ENCODE data around the gene NOL3. TPM values are rescaled to one million over a fixed set of nuclear protein-coding genes. Genes with fewer than 3 reads are reported as not detected.

Gene NOL3
- total RNA-seq, 1 donor from 2014 or later = 10.9 TPM

DNA sequence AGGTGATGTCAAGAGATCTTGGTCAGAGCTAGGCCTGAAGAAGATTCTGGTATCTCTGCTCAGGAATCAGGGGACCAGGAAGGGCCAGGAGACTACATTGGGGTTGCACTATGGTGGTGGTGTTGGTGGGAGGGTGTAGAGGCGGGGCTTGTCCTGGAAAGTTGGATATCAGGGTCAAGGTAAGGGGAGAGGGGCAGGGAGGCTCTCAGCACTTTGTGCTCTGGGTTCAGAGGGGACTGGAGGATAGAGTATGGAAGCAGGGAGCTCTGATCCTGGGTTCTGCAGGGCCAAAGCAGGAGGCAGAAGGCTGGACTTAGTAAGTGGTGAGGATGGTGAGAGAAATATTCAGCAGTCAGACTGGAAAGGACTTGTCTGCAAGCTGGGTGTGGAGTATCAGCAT, 3.0 kb downstream of the NOL3 start:
- Histone ChIP-seq H3K79me2 (ENCODE audit: insufficient read depth, low read length) (no peaks in the 10 kb centered on the region), H3K9ac (ENCODE audit: low read length) (peak overlapping the region; percentile 29), H4K20me1 (ENCODE audit: insufficient read depth, low read length) (peaks cover 27% of the 10 kb centered on the region), H3K4me1 (ENCODE audit: insufficient read depth, low read length) (peaks cover 31% of the 10 kb centered on the region), H3K4me3 (ENCODE audit: insufficient read depth, low read depth, low read length) (no peak overlapping the region), H3K4me2 (ENCODE audit: low read length) (peak overlapping the region; percentile 86), H3K36me3 (ENCODE audit: insufficient read depth, low read length) (no peaks in the 10 kb centered on the region), H3K27ac (ENCODE audit: low read depth, low read length) (no peak overlapping the region), H2AFZ (ENCODE audit: low read depth, low read length) (peak overlapping the region; percentile 78), H3K9me3 (ENCODE audit: insufficient read depth, low read depth, low read length) (no peaks in the 10 kb centered on the region), H3K27me3 (ENCODE audit: insufficient read depth, low read length) (peaks cover 9% of the 10 kb centered on the region)
- peak overlapping the region; percentile 78 for H3K4me3 Mint-ChIP-seq (ENCODE audit: unreplicated experiment)
- DNase-seq (ENCODE audit: low read depth) (no peak), FAIRE-seq (no peak)
- peaks cover 25% of the 10 kb centered on the region for H3K4me1 Mint-ChIP-seq (ENCODE audit: low read depth, unreplicated experiment)
- H3K9me3 Mint-ChIP-seq (ENCODE audit: unreplicated experiment) = peaks cover 2% of the 10 kb centered on the region
- H3K27me3 Mint-ChIP-seq (ENCODE audit: low read depth, unreplicated experiment) = peaks cover 24% of the 10 kb centered on the region
- H3K36me3 Mint-ChIP-seq (ENCODE audit: low read depth, unreplicated experiment) = peaks cover 17% of the 10 kb centered on the region
- peak overlapping the region; percentile 67 for H3K27ac Mint-ChIP-seq (ENCODE audit: unreplicated experiment)
- no peak for TF ChIP-seq EZH2 (IDR thresholded peaks at IDR 0.05; ENCODE audit: insufficient read depth, low read length)
- TF ChIP-seq, protein P1, sequence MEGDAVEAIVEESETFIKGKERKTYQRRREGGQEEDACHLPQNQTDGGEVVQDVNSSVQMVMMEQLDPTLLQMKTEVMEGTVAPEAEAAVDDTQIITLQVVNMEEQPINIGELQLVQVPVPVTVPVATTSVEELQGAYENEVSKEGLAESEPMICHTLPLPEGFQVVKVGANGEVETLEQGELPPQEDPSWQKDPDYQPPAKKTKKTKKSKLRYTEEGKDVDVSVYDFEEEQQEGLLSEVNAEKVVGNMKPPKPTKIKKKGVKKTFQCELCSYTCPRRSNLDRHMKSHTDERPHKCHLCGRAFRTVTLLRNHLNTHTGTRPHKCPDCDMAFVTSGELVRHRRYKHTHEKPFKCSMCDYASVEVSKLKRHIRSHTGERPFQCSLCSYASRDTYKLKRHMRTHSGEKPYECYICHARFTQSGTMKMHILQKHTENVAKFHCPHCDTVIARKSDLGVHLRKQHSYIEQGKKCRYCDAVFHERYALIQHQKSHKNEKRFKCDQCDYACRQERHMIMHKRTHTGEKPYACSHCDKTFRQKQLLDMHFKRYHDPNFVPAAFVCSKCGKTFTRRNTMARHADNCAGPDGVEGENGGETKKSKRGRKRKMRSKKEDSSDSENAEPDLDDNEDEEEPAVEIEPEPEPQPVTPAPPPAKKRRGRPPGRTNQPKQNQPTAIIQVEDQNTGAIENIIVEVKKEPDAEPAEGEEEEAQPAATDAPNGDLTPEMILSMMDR (IDR thresholded peaks at IDR 0.05; ENCODE audit: insufficient read depth, low read depth, low read length) = no peak

DNA sequence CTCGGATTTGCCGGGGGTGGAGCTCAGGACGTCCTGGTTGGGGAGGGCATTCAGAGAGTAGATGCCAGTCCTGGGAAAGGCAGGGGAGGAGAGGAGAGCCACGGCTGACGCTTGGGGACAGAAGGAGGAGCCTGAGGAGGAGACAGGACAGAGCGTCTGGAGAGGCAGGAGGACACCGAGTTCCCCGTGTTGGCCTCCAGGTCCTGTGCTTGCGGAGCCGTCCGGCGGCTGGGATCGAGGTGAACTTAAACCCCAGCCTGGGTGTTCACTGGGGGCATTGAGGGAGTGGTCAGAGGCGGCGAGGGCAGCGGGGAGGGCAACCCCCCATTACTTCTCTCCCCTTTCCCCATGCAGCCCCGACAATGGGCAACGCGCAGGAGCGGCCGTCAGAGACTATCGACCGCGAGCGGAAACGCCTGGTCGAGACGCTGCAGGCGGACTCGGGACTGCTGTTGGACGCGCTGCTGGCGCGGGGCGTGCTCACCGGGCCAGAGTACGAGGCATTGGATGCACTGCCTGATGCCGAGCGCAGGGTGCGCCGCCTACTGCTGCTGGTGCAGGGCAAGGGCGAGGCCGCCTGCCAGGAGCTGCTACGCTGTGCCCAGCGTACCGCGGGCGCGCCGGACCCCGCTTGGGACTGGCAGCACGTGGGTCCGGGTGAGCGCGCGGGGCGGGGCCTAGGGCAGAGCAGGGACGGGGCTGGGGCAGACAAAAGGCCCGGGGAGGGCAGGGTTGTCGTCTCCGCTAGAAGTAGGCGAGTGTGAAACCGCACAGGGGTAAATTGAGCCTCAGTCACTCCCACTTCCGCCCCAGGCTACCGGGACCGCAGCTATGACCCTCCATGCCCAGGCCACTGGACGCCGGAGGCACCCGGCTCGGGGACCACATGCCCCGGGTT, 3.7 kb downstream of the NOL3 start:
- peak; percentile 78 for DNase-seq (ENCODE audit: low read depth)
- H3K9me3 Mint-ChIP-seq (ENCODE audit: unreplicated experiment) = peaks cover 2% of the 10 kb centered on the region
- Histone ChIP-seq H3K27ac (ENCODE audit: low read depth, low read length) (no peak overlapping the region), H3K27me3 (ENCODE audit: insufficient read depth, low read length) (peaks cover 2% of the 10 kb centered on the region), H3K4me3 (ENCODE audit: insufficient read depth, low read depth, low read length) (peak overlapping the region; percentile 59), H3K9me3 (ENCODE audit: insufficient read depth, low read depth, low read length) (no peaks in the 10 kb centered on the region), H3K4me2 (ENCODE audit: low read length) (peak overlapping the region; percentile 86), H4K20me1 (ENCODE audit: insufficient read depth, low read length) (peaks cover 34% of the 10 kb centered on the region), H3K9ac (ENCODE audit: low read length) (peak overlapping the region; percentile 29), H3K4me1 (ENCODE audit: insufficient read depth, low read length) (peaks cover 31% of the 10 kb centered on the region), H3K36me3 (ENCODE audit: insufficient read depth, low read length) (no peaks in the 10 kb centered on the region), H3K79me2 (ENCODE audit: insufficient read depth, low read length) (no peaks in the 10 kb centered on the region), H2AFZ (ENCODE audit: low read depth, low read length) (peak overlapping the region; percentile 78)
- peaks cover 28% of the 10 kb centered on the region for H3K27me3 Mint-ChIP-seq (ENCODE audit: low read depth, unreplicated experiment)
- TF ChIP-seq EZH2 (IDR thresholded peaks at IDR 0.05; ENCODE audit: insufficient read depth, low read length) = no peak
- TF ChIP-seq, protein P1 (IDR thresholded peaks at IDR 0.05; ENCODE audit: insufficient read depth, low read depth, low read length) = no peak
- FAIRE-seq = no peak
- H3K4me3 Mint-ChIP-seq (ENCODE audit: unreplicated experiment) = peak overlapping the region; percentile 78
- H3K27ac Mint-ChIP-seq (ENCODE audit: unreplicated experiment) = peak overlapping the region; percentile 21
- peaks cover 20% of the 10 kb centered on the region for H3K36me3 Mint-ChIP-seq (ENCODE audit: low read depth, unreplicated experiment)
- H3K4me1 Mint-ChIP-seq (ENCODE audit: low read depth, unreplicated experiment) = peaks cover 25% of the 10 kb centered on the region
